Measurements from ENCODE around the gene MNX1.

MNX1 gene

GRCh38 chr7:157035302-157035701, 24.8 kb upstream of the MNX1 start:
- DNase-seq = no peak
- in situ Hi-C loops (cut with HindIII; ENCODE audit: low pct_ligation_motif_present, low pct_unique_long_range_greater_than_20kb, low sequenced_read_pairs) = no loop called here

- in situ Hi-C loops (cut with HindIII; ENCODE audit: low pct_ligation_motif_present, low pct_unique_long_range_greater_than_20kb, low sequenced_read_pairs) = no loop called here
- DNase-seq = no peak
These were observed 23.3 kb upstream of the MNX1 start for GRCh38 chr7:157033483-157034473.

- no peak for DNase-seq
- in situ Hi-C loops (cut with HindIII; ENCODE audit: low pct_ligation_motif_present, low pct_unique_long_range_greater_than_20kb, low sequenced_read_pairs) = no loop called here
These were observed 22.4 kb upstream of the MNX1 start for GRCh38 chr7:157032644-157033482.

GRCh38 chr7:157032128-157032527, 21.7 kb upstream of the MNX1 start:
- DNase-seq = no peak
- in situ Hi-C loops (cut with HindIII; ENCODE audit: low pct_ligation_motif_present, low pct_unique_long_range_greater_than_20kb, low sequenced_read_pairs) = no loop called here

- in situ Hi-C loops (cut with HindIII; ENCODE audit: low pct_ligation_motif_present, low pct_unique_long_range_greater_than_20kb, low sequenced_read_pairs) = no loop called here
- DNase-seq = no peak
These were observed 17.9 kb upstream of the MNX1 start for GRCh38 chr7:157028199-157028903.

- in situ Hi-C loops (cut with HindIII; ENCODE audit: low pct_ligation_motif_present, low pct_unique_long_range_greater_than_20kb, low sequenced_read_pairs) = no loop called here
- no peak for DNase-seq
These were observed 17.2 kb upstream of the MNX1 start for GRCh38 chr7:157027568-157028198.

- in situ Hi-C loops (cut with HindIII; ENCODE audit: low pct_ligation_motif_present, low pct_unique_long_range_greater_than_20kb, low sequenced_read_pairs) = no loop called here
- no peak for DNase-seq
These were observed 14.3 kb upstream of the MNX1 start for GRCh38 chr7:157024716-157025115.

- no peak for DNase-seq
- in situ Hi-C loops (cut with HindIII; ENCODE audit: low pct_ligation_motif_present, low pct_unique_long_range_greater_than_20kb, low sequenced_read_pairs) = no loop called here
These were observed 13.1 kb upstream of the MNX1 start for GRCh38 chr7:157023589-157023905.

GRCh38 chr7:157022681-157023588, 12.5 kb upstream of the MNX1 start:
- no peak for DNase-seq
- in situ Hi-C loops (cut with HindIII; ENCODE audit: low pct_ligation_motif_present, low pct_unique_long_range_greater_than_20kb, low sequenced_read_pairs) = no loop called here

GRCh38 chr7:157021871-157022680, 11.6 kb upstream of the MNX1 start:
- in situ Hi-C loops (cut with HindIII; ENCODE audit: low pct_ligation_motif_present, low pct_unique_long_range_greater_than_20kb, low sequenced_read_pairs) = no loop called here
- no peak for DNase-seq

GRCh38 chr7:157021071-157021870, 10.8 kb upstream of the MNX1 start:
- in situ Hi-C loops (cut with HindIII; ENCODE audit: low pct_ligation_motif_present, low pct_unique_long_range_greater_than_20kb, low sequenced_read_pairs) = no loop called here
- no peak for DNase-seq

- in situ Hi-C loops (cut with HindIII; ENCODE audit: low pct_ligation_motif_present, low pct_unique_long_range_greater_than_20kb, low sequenced_read_pairs) = no loop called here
These were observed 10.1 kb upstream of the MNX1 start for GRCh38 chr7:157020514-157021070.

GRCh38 chr7:157019718-157020451, 9.4 kb upstream of the MNX1 start:
- in situ Hi-C loops (cut with HindIII; ENCODE audit: low pct_ligation_motif_present, low pct_unique_long_range_greater_than_20kb, low sequenced_read_pairs) = no loop called here

More at GRCh38 chr7:157020514-157021070, 10.1 kb upstream of the MNX1 start:
- no peak for DNase-seq

GRCh38 chr7:157018997-157019608, 8.6 kb upstream of the MNX1 start:
- no peak for DNase-seq
- in situ Hi-C loops (cut with HindIII; ENCODE audit: low pct_ligation_motif_present, low pct_unique_long_range_greater_than_20kb, low sequenced_read_pairs) = no loop called here

More at GRCh38 chr7:157019718-157020451, 9.4 kb upstream of the MNX1 start:
- no peak for DNase-seq
